GM18508 (cell line): ENCODE results near the gene MRPL50.
"Not testable (repeated sequence)": the region's sequence is repeated elsewhere in the genome, so short reads cannot be mapped to it uniquely, and the experiment has no call there.

Experiments used
- ATAC-seq: cut with Tn5 transposase; IDR thresholded peaks from one replicate; pipeline ENCODE4 v1.9.1; 2021; ENCODE audit warnings: moderate number of reproducible peaks; ENCODE audit not compliant: insufficient read depth, unreplicated experiment

The MRPL50 gene

GRCh38 chr9:101418518-101419430 lies 20.4 kb upstream of the MRPL50 start:
- ATAC-seq, result no peak

- ATAC-seq, result no peak
Observed at GRCh38 chr9:101417977-101418376, 19.6 kb upstream of the MRPL50 start.

GRCh38 chr9:101417389-101417788 lies 19.0 kb upstream of the MRPL50 start:
- ATAC-seq, result no peak

- ATAC-seq, result no peak
Observed at GRCh38 chr9:101415578-101415977, 17.2 kb upstream of the MRPL50 start.

GRCh38 chr9:101414839-101415238 lies 16.4 kb upstream of the MRPL50 start:
- no peak for ATAC-seq

- no peak for ATAC-seq
Observed at GRCh38 chr9:101409079-101409477, 10.7 kb upstream of the MRPL50 start.

- no peak for ATAC-seq
Observed at GRCh38 chr9:101408374-101409078, 10.1 kb upstream of the MRPL50 start.

- ATAC-seq, result no peak
Observed at GRCh38 chr9:101403516-101404285, 5.3 kb upstream of the MRPL50 start.

- no peak for ATAC-seq
Observed at GRCh38 chr9:101400120-101400519, 1.7 kb upstream of the MRPL50 start.

GRCh38 chr9:101399643-101399970 lies 1.2 kb upstream of the MRPL50 start:
- no peak for ATAC-seq

GRCh38 chr9:101398930-101399642 lies 668 bp upstream of the MRPL50 start:
- no peak for ATAC-seq

- ATAC-seq, result no peak
Observed at GRCh38 chr9:101397746-101398067, 711 bp downstream of the MRPL50 start.

GRCh38 chr9:101394687-101395086 lies 3.7 kb downstream of the MRPL50 start:
- no peak for ATAC-seq

GRCh38 chr9:101393135-101393534 lies 5.3 kb downstream of the MRPL50 start:
- no peak for ATAC-seq

- no peak for ATAC-seq
Observed at GRCh38 chr9:101388507-101388993, 9.9 kb downstream of the MRPL50 start.

GRCh38 chr9:101387871-101388506 lies 10.4 kb downstream of the MRPL50 start:
- no peak for ATAC-seq

GRCh38 chr9:101384873-101385536 lies 13.4 kb downstream of the MRPL50 start, which contains the start of gene BAAT:
BAAT (minus strand) TSS chr9:101385006; CDS start chr9:101371404, 13,602 bp downstream.
- not testable (repeated sequence) for ATAC-seq

GRCh38 chr9:101383361-101383760 lies 15.1 kb downstream of the MRPL50 start:
- no peak for ATAC-seq

GRCh38 chr9:101381833-101382342 lies 16.5 kb downstream of the MRPL50 start:
- no peak for ATAC-seq
